K562 (cell line): ENCODE measurements around the gene COG4. TPM values are rescaled to one million over a fixed set of nuclear protein-coding genes. Genes with fewer than 3 reads are reported as not detected.

Experiments used
- ATAC-seq: fragments of 200-7000 bp; cut with Tn5 transposase; 3 replicates; pipeline ENCODE4 v1.9.1; 2020; ENCODE audit warnings: moderate library complexity
- BruUV-seq: library from RNA; stranded (reverse); fragments of 400-500 nt; replicated peaks from 2 replicates; lab custom pipeline; 2021; lab: Mats Ljungman, UMichigan
- CTCF ChIA-PET: fragments of 300-600 bp; formaldehyde crosslinking; extraction: SDS; loops from one replicate; lab custom pipeline; 2021; ENCODE audit warnings: low intra/inter-chr PET ratio; lab: Yijun Ruan, JAX
- POLR2A ChIA-PET: fragments of 300-600, 350-650 bp; sonication (Branson Sonifier 250); formaldehyde crosslinking; extraction: SDS; loops from one replicate; lab custom pipeline; 2021; ENCODE audit warnings: antibody characterized with exemption, inconsistent platforms; lab: Yijun Ruan, JAX
- DNase-seq, 4 experiments: peaks; one replicate each; pipeline versions ENCODE4 v3.0.0 to v3.0.0-alpha.2; 2011 to 2018; ENCODE audit warnings: low spot score in 3 of 4, mixed read lengths in 3 of 4; ENCODE audit errors: extremely low read depth in 1 of 4
- FAIRE-seq: peaks from 2 replicates; lab custom pipeline; 2011; peaks lifted over from hg19 to GRCh38; lab: Jason Lieb, UNC
- H2AFZ ChIP-seq: 2 replicates; pipeline ENCODE4 v1.6.0; 2011; ENCODE audit warnings: low read depth, low read length, control low read depth, inconsistent platforms
- H3K27ac ChIP-seq: fragments of 200-600 bp; 3 replicates; pipeline ENCODE4 v1.8.0; 2011; ENCODE audit warnings: low read depth, mild to moderate bottlenecking, control low read depth, inconsistent platforms, low read length, moderate library complexity, mixed read lengths; ENCODE audit errors: extremely low read depth
- H3K27me3 ChIP-seq, 2 experiments: fragments of 300-600 bp in 1 of 2; 2 replicates in 1 of 2; 3 replicates in 1 of 2; pipeline versions ENCODE4 v1.6.0 to v1.8.0; 2011; ENCODE audit warnings: inconsistent platforms in 2 of 2, low read length in 2 of 2, mild to moderate bottlenecking in 1 of 2, mixed read lengths in 1 of 2, moderate library complexity in 1 of 2; ENCODE audit not compliant: control insufficient read depth in 2 of 2, insufficient read depth in 2 of 2
- H3K36me3 ChIP-seq: fragments of 300-600 bp; 3 replicates; pipeline ENCODE4 v1.8.0; 2011; ENCODE audit warnings: mild to moderate bottlenecking, low read length, inconsistent platforms; ENCODE audit not compliant: control insufficient read depth, insufficient read depth
- H3K4me1 ChIP-seq, 2 experiments: fragments of 200-600 bp in 1 of 2; replicated peaks in 1 of 2; 2 replicates in 1 of 2; 3 replicates in 1 of 2; pipeline versions ENCODE4 v1.5.1 to v1.8.0; 2011; ENCODE audit warnings: inconsistent platforms in 2 of 2, low read length in 2 of 2, mild to moderate bottlenecking in 1 of 2, mixed read lengths in 1 of 2, moderate library complexity in 1 of 2; ENCODE audit not compliant: control insufficient read depth in 2 of 2, insufficient read depth in 2 of 2
- H3K4me2 ChIP-seq: 2 replicates; pipeline ENCODE4 v1.6.1; 2011; ENCODE audit warnings: low read length, control low read depth, inconsistent platforms, mixed read lengths; ENCODE audit not compliant: insufficient read depth
- H3K4me3 ChIP-seq: fragments of 200-600 bp; sonication (generic), shearing (Covaris generic); 2 replicates; pipeline ENCODE4 v1.5.1; 2016; ENCODE audit warnings: control low read depth, inconsistent platforms
- H3K79me2 ChIP-seq: fragments of 200-600 bp; 3 replicates; pipeline ENCODE4 v1.8.0; 2011; ENCODE audit warnings: low read length, inconsistent platforms; ENCODE audit not compliant: control insufficient read depth, insufficient read depth
- H3K9ac ChIP-seq, 2 experiments: 2 replicates each; pipeline versions ENCODE4 v1.6.0 to v1.6.1; 2011; ENCODE audit warnings: low read depth in 2 of 2, low read length in 2 of 2, control low read depth in 1 of 2, inconsistent platforms in 1 of 2, mild to moderate bottlenecking in 1 of 2, mixed read lengths in 1 of 2; ENCODE audit not compliant: insufficient read depth in 1 of 2
- H3K9me1 ChIP-seq: one replicate; pipeline ENCODE4 v1.6.0; 2011; ENCODE audit warnings: inconsistent platforms, mild to moderate bottlenecking, low read length, moderate library complexity; ENCODE audit not compliant: control insufficient read depth, insufficient read depth
- H3K9me3 ChIP-seq: replicated peaks from 2 replicates; pipeline ENCODE4 v1.5.1; 2011; ENCODE audit warnings: low read depth, low read length, inconsistent platforms; ENCODE audit not compliant: control insufficient read depth, insufficient read depth
- H4K20me1 ChIP-seq: replicated peaks from 2 replicates; pipeline ENCODE4 v1.6.1; 2011; ENCODE audit warnings: low read length, inconsistent platforms, mixed read lengths; ENCODE audit not compliant: control insufficient read depth, insufficient read depth
- HDAC3 ChIP-seq: fragments of 450-650 bp; IDR thresholded peaks from 2 replicates; pipeline ENCODE4 v1.6.1; 2018; ENCODE audit warnings: borderline replicate concordance, mild to moderate bottlenecking, moderate library complexity; ENCODE audit not compliant: partially characterized antibody
- HDAC8 ChIP-seq: fragments of 450-650 bp; IDR thresholded peaks from 2 replicates; pipeline ENCODE4 v1.6.1; 2016; ENCODE audit warnings: mild to moderate bottlenecking, missing genetic modification characterization, moderate library complexity, missing compliant biosample characterization
- HEY1 ChIP-seq: fragments of 250-450 bp; sonication (Bioruptor Pico); IDR thresholded peaks from 2 replicates; pipeline ENCODE4 v1.5.0; 2020; ENCODE audit warnings: mild to moderate bottlenecking, moderate library complexity, borderline replicate concordance
- KAT8 ChIP-seq: fragments of 450-650 bp; IDR thresholded peaks from 2 replicates; pipeline ENCODE4 v1.6.1; 2016; ENCODE audit warnings: low read depth, mild to moderate bottlenecking
- KLF10 ChIP-seq: fragments of 250-450 bp; sonication (Bioruptor Pico); IDR thresholded peaks from 2 replicates; pipeline ENCODE4 v1.6.1; 2021; ENCODE audit warnings: matching md5 sums
- MEF2A ChIP-seq: IDR thresholded peaks from 2 replicates; pipeline ENCODE4 v1.6.1; 2011; ENCODE audit warnings: low read depth, mild to moderate bottlenecking, low read length, moderate library complexity; ENCODE audit not compliant: control insufficient read depth
- MTA1 ChIP-seq: fragments of 450-650 bp; IDR thresholded peaks from 2 replicates; pipeline ENCODE4 v1.6.1; 2017; ENCODE audit warnings: borderline replicate concordance
- NBN ChIP-seq: fragments of 450-650 bp; IDR thresholded peaks from 2 replicates; pipeline ENCODE4 v1.6.1; 2016; ENCODE audit warnings: low read depth, mild to moderate bottlenecking
- NFE2L1 ChIP-seq: fragments of 450-650 bp; IDR thresholded peaks from 2 replicates; pipeline ENCODE4 v1.6.1; 2016; ENCODE audit warnings: missing genetic modification characterization, low read depth, mild to moderate bottlenecking, missing compliant biosample characterization, moderate library complexity, borderline replicate concordance
- NUFIP1 ChIP-seq: fragments of 450-650 bp; IDR thresholded peaks from 2 replicates; pipeline ENCODE4 v1.6.1; 2018; ENCODE audit not compliant: partially characterized antibody
- RBM15 ChIP-seq: fragments of 200-400 bp; formaldehyde crosslinking; IDR thresholded peaks from 2 replicates; pipeline ENCODE4 v1.6.1; 2018; ENCODE audit warnings: mild to moderate bottlenecking, low read length, moderate library complexity; ENCODE audit not compliant: insufficient read depth
- SLC30A9 ChIP-seq: fragments of 250-450 bp; sonication (Bioruptor Pico); IDR thresholded peaks from 2 replicates; pipeline ENCODE4 v1.8.0; 2022; ENCODE audit warnings: mild to moderate bottlenecking, moderate library complexity
- ZNF165 ChIP-seq: fragments of 250-450 bp; sonication (Bioruptor Pico); IDR thresholded peaks from 2 replicates; pipeline ENCODE4 v1.4.0; 2020; ENCODE audit warnings: borderline replicate concordance
- ZNF197 ChIP-seq: fragments of 200-800 bp; sonication (Bioruptor generic); IDR thresholded peaks from 2 replicates; pipeline ENCODE4 v1.6.1; 2016; ENCODE audit warnings: low read depth, missing genetic modification characterization, missing compliant biosample characterization
- ZSCAN32 ChIP-seq: fragments of 450-650 bp; formaldehyde crosslinking; IDR thresholded peaks from 2 replicates; pipeline ENCODE4 v1.4.0; 2020; ENCODE audit warnings: mild to moderate bottlenecking, moderate library complexity
- whole genome bisulfite sequencing: fragments of 100-300 bp; shearing (Covaris generic); methylation state at CpG from one replicate; pipeline ENCODE4 v1.1.6; 2016; ENCODE audit warnings: low coverage, mixed read lengths; ENCODE audit not compliant: insufficient coverage; ENCODE audit errors: missing lambda C conversion rate; 5-methylcytosine and 5-hydroxymethylcytosine counted together
- in situ Hi-C: fragments of 300-500 bp; cut with MboI; formaldehyde crosslinking; loops from 4 replicates; pipeline ENCODE4 v1.15.0; 2018; ENCODE audit warnings: inconsistent platforms, mixed read lengths
- intact Hi-C: fragments of 100-400 bp; cut with micrococcal nuclease; formaldehyde crosslinking; loops from 2 replicates; pipeline ENCODE4 v1.14.2; 2022
- polyA plus RNA-seq, 8 experiments: library from polyadenylated mRNA; depleted of rRNA in 4 of 8; stranded (reverse) in 5 of 8; unstranded in 3 of 8; fragments of >200 nt; fragmentation: Nextera tagmentation in 2 of 8; fragmentation: Illumina TruSeq in 1 of 8; extraction: Ambion mirVana in 2 of 8; extraction: Trizol in 1 of 8; gene quantifications; 2 replicates each; pipeline versions ENCODE4 v1.2.1 to v1.2.3, GENCODE V29; 2011 to 2014; ENCODE audit warnings: inconsistent platforms in 1 of 8, missing spikeins in 1 of 8
- total RNA-seq, 7 experiments: library from RNA; depleted of rRNA in 6 of 7; stranded (reverse); fragments of >200 nt in 6 of 7; fragmentation: Illumina TruSeq in 2 of 7; extraction: Trizol in 2 of 7; gene quantifications; 2 replicates each; pipeline versions ENCODE4 v1.2.1 to v1.2.3, GENCODE V29; 2011 to 2021; ENCODE audit warnings: low replicate concordance in 1 of 7
- TF ChIP-seq, protein P1 (sequence below): fragments of 250-450 bp; sonication (Bioruptor Pico); IDR thresholded peaks from 2 replicates; pipeline ENCODE4 v1.8.0; 2022; ENCODE audit warnings: moderate library complexity, mild to moderate bottlenecking, inconsistent platforms
- TF ChIP-seq, protein P2 (sequence below), 2 experiments: fragments of 450-650 bp in 1 of 2; sonication (generic) in 1 of 2; formaldehyde crosslinking; conservative IDR thresholded peaks; 2 replicates each; pipeline versions ENCODE4 v1.4.0 to v1.8.1; 2020 to 2022; ENCODE audit warnings: mild to moderate bottlenecking in 1 of 2, missing genetic modification reagents in 1 of 2
- TF ChIP-seq, protein P3 (sequence below): sonication (generic); formaldehyde crosslinking; IDR thresholded peaks from 2 replicates; pipeline ENCODE4 v1.8.0; 2022; ENCODE audit warnings: missing genetic modification reagents, mild to moderate bottlenecking, borderline replicate concordance

COG4 gene
- total and polyA plus RNA-seq, 9 of the 15 experiments (the other 6 are each of a cell fraction or from before 2014, with no cell fraction given): 13.7 to 73.9 (median 44.2) TPM

DNA sequence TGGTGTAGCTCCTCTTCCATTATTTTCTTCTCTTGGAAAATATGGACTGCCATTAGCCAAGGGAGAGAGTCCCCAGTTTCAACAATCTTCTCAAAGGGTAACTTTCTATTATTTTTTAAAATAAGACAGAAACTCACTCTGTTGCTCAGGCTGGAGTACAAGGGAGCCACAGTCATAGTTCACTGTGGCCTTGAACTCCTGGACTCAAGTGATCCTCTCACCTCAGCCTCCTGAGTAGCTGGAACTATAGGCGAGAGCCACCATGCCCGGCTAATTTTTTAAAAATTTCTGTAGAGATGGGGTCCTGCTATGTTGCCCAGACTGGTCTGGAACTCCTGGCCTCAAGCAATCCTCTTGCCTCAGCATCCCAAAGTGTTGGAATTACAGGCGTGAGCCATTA lies 13.1 kb downstream of the COG4 start:
- 91% methylated on average over 3 of the region's 3 CpGs for WGBS
- Histone ChIP-seq H3K9ac (no peak overlapping the region), H3K79me2 (no peaks in the 10 kb centered on the region), H3K9me3 (no peaks in the 10 kb centered on the region), H3K9me1 (no peaks in the 10 kb centered on the region), H3K4me1 (no peaks in the 10 kb centered on the region), H3K27ac (no peak overlapping the region), H3K36me3 (peaks cover 72% of the 10 kb centered on the region; the same call in 2 of the 3 replicates), H3K27me3 (no peaks in the 10 kb centered on the region), H2AFZ (no peak overlapping the region), H3K4me3 (no peak overlapping the region), H4K20me1 (no peaks in the 10 kb centered on the region), H3K4me2 (no peak overlapping the region)
- CTCF ChIA-PET: no interaction called here
- no peak for ATAC-seq
- intact Hi-C loops (no loop called here), in situ Hi-C loops (no loop called here)
- FAIRE-seq: no peak
- BruUV-seq: no TSS peak
- no peak for DNase-seq
- POLR2A ChIA-PET: interaction anchor here (1.2 kb wide), 2 partner anchors 10 to 15 kb away, joined by 3 read pairs; no protein-coding TSS in a partner anchor
- TF ChIP-seq KLF10 (no peak), NUFIP1 (no peak), MEF2A (no peak), ZSCAN32 (no peak), MTA1 (no peak), NBN (no peak), SLC30A9 (CRISPR knock-in tag) (no peak), NFE2L1 (tag) (no peak), KAT8 (no peak), HDAC8 (tag) (no peak), HEY1 (no peak), ZNF197 (CRISPR knock-in tag) (no peak), HDAC3 (no peak), ZNF165 (CRISPR knock-in tag) (no peak), RBM15 (no peak)
- TF ChIP-seq, protein P1, sequence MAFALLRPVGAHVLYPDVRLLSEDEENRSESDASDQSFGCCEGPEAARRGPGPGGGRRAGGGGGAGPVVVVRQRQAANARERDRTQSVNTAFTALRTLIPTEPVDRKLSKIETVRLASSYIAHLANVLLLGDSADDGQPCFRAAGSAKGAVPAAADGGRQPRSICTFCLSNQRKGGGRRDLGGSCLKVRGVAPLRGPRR: no peak
- TF ChIP-seq, protein P2, sequence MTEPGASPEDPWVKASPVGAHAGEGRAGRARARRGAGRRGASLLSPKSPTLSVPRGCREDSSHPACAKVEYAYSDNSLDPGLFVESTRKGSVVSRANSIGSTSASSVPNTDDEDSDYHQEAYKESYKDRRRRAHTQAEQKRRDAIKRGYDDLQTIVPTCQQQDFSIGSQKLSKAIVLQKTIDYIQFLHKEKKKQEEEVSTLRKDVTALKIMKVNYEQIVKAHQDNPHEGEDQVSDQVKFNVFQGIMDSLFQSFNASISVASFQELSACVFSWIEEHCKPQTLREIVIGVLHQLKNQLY (CRISPR knock-in tag; conservative IDR thresholded peaks at IDR 0.05): no peak
- TF ChIP-seq, protein P3, sequence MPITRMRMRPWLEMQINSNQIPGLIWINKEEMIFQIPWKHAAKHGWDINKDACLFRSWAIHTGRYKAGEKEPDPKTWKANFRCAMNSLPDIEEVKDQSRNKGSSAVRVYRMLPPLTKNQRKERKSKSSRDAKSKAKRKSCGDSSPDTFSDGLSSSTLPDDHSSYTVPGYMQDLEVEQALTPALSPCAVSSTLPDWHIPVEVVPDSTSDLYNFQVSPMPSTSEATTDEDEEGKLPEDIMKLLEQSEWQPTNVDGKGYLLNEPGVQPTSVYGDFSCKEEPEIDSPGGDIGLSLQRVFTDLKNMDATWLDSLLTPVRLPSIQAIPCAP: no peak
